HG02970 (cell line): Measurements from ENCODE around the gene MFF.

Experiments
- ATAC-seq: cut with Tn5 transposase; IDR thresholded peaks from one replicate; pipeline ENCODE4 v1.9.1; 2021; ENCODE audit warnings: mild to moderate bottlenecking, moderate library complexity, moderate number of reproducible peaks; ENCODE audit not compliant: unreplicated experiment, low FRiP score

Gene MFF

GRCh38 chr2:227402959-227403358 lies 77.9 kb downstream of the MFF start:
- no peak for ATAC-seq

GRCh38 chr2:227404585-227405271 lies 79.7 kb downstream of the MFF start:
- no peak for ATAC-seq

- ATAC-seq, result no peak
These were observed 81.4 kb downstream of the MFF start for GRCh38 chr2:227406177-227407031.
